IPS-NIHi11 (cell line): ENCODE measurements around the gene CHD9NB.
"Not testable (repeated sequence)": the region's sequence is repeated elsewhere in the genome, so short reads cannot be mapped to it uniquely, and the experiment has no call there.

ENCODE experiments used
- DNase-seq: peaks from one replicate; pipeline ENCODE4 v3.0.0; 2012; ENCODE audit warnings: mixed read lengths, low spot score

Gene CHD9NB

GRCh38 chr16:53083119-53083518 lies 30.4 kb upstream of the CHD9NB start:
- DNase-seq: no peak

- no peak for DNase-seq
Measured at GRCh38 chr16:53082509-53082908, 29.8 kb upstream of the CHD9NB start.

GRCh38 chr16:53081686-53082407 lies 29.1 kb upstream of the CHD9NB start:
- no peak for DNase-seq

GRCh38 chr16:53081032-53081424 lies 28.3 kb upstream of the CHD9NB start:
- no peak for DNase-seq

GRCh38 chr16:53080345-53081031 lies 27.8 kb upstream of the CHD9NB start:
- peak; percentile 47 for DNase-seq

- DNase-seq: no peak
Measured at GRCh38 chr16:53078765-53079485, 26.2 kb upstream of the CHD9NB start.

GRCh38 chr16:53078247-53078646 lies 25.6 kb upstream of the CHD9NB start:
- no peak for DNase-seq

GRCh38 chr16:53075461-53075860 lies 22.8 kb upstream of the CHD9NB start:
- DNase-seq: not testable (repeated sequence)

- not testable (repeated sequence) for DNase-seq
Measured at GRCh38 chr16:53074296-53074695, 21.6 kb upstream of the CHD9NB start.

GRCh38 chr16:53073022-53073421 lies 20.3 kb upstream of the CHD9NB start:
- DNase-seq: no peak

GRCh38 chr16:53071748-53072301 lies 19.1 kb upstream of the CHD9NB start:
- no peak for DNase-seq

- no peak for DNase-seq
Measured at GRCh38 chr16:53069772-53070171, 17.1 kb upstream of the CHD9NB start.

- no peak for DNase-seq
Measured at GRCh38 chr16:53068423-53068833, 15.7 kb upstream of the CHD9NB start.

GRCh38 chr16:53067675-53068074 lies 15.0 kb upstream of the CHD9NB start:
- DNase-seq: no peak

- DNase-seq: no peak
Measured at GRCh38 chr16:53065461-53066061, 12.9 kb upstream of the CHD9NB start.

GRCh38 chr16:53064081-53064578 lies 11.4 kb upstream of the CHD9NB start:
- DNase-seq: no peak

- DNase-seq: no peak
Measured at GRCh38 chr16:53061701-53062159, 9.0 kb upstream of the CHD9NB start.

GRCh38 chr16:53061256-53061655 lies 8.6 kb upstream of the CHD9NB start:
- no peak for DNase-seq

GRCh38 chr16:53059672-53060071 lies 7.0 kb upstream of the CHD9NB start:
- DNase-seq: no peak

- DNase-seq: no peak
Measured at GRCh38 chr16:53058882-53059281, 6.2 kb upstream of the CHD9NB start.

GRCh38 chr16:53058441-53058840 lies 5.7 kb upstream of the CHD9NB start:
- no peak for DNase-seq

GRCh38 chr16:53057658-53058057 lies 5.0 kb upstream of the CHD9NB start:
- no peak for DNase-seq
